BLaER1 (cell line): Measurements from ENCODE around the gene WNT2.
"Not testable (repeated sequence)": the region's sequence is repeated elsewhere in the genome, so short reads cannot be mapped to it uniquely, and the experiment has no call there.

Experiments
- H3K27ac ChIP-seq: shearing (Covaris generic); formaldehyde crosslinking; 2 replicates; pipeline ENCODE4 v1.8.1; 2022
- H3K27me3 ChIP-seq: shearing (Covaris generic); formaldehyde crosslinking; 2 replicates; pipeline ENCODE4 v1.8.1; 2022
- H3K36me3 ChIP-seq: shearing (Covaris generic); formaldehyde crosslinking; 2 replicates; pipeline ENCODE4 v1.8.1; 2022
- H3K4me1 ChIP-seq: shearing (Covaris generic); formaldehyde crosslinking; 2 replicates; pipeline ENCODE4 v1.8.1; 2022
- H3K4me2 ChIP-seq: shearing (Covaris generic); formaldehyde crosslinking; 2 replicates; pipeline ENCODE4 v1.8.1; 2022
- H3K4me3 ChIP-seq: shearing (Covaris generic); formaldehyde crosslinking; 2 replicates; pipeline ENCODE4 v1.8.1; 2022
- H3K9ac ChIP-seq: shearing (Covaris generic); formaldehyde crosslinking; 2 replicates; pipeline ENCODE4 v1.8.1; 2022
- H3K9me3 ChIP-seq: shearing (Covaris generic); formaldehyde crosslinking; 2 replicates; pipeline ENCODE4 v1.8.1; 2022
- H4K20me1 ChIP-seq: shearing (Covaris generic); formaldehyde crosslinking; 2 replicates; pipeline ENCODE4 v1.8.1; 2022
- Cebpa-rat ChIP-seq: shearing (Covaris generic); IDR thresholded peaks from 2 replicates; pipeline ENCODE4 v1.8.1; 2022

The WNT2 gene

DNA sequence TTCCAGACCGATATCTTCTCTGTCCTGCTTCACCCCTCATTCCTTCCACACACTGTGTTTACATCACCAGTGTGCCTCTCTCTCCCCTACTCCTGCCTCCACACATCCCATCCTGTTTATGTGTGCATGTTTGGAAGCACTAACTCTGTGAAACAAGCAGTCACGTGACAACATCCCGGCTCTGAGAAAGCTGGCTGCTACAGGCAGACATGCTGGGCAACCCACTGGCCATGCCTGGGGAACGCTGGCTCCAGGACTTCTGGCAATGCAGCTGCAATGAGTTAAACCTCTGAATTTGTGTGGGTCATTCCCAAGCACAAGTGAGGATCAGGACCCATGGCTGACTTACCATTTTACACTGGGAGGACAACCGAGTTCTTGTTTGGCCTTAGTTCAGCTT is 74.0 kb downstream of the WNT2 start:
- Histone ChIP-seq H4K20me1 (no peaks in the 10 kb centered on the region), H3K9me3 (peaks cover 8% of the 10 kb centered on the region; the same call in 1 of the 2 replicates), H3K4me1 (no peaks in the 10 kb centered on the region), H3K9ac (no peak overlapping the region), H3K4me2 (no peak overlapping the region), H3K4me3 (no peak overlapping the region), H3K36me3 (no peaks in the 10 kb centered on the region), H3K27me3 (no peaks in the 10 kb centered on the region), H3K27ac (no peak overlapping the region)
- no peak for TF ChIP-seq Cebpa-rat

DNA sequence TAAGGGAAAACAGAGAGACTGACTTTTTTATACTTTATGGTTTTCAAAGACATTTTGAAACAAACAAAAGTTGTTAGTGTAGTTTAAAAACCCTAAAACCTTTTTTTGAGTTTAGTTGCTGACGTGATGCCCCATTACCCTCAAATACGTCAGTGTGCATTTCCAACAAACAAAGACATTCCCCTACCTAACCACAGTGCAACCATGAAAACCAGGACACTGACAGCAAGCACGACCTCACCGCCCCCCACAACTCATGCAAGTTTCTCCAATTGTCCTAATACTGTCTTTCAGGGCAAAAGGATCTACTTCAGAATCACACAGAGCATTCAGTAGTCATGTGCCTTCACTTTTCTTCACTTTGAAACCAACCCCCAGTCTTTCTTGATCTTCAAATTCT is 75.0 kb downstream of the WNT2 start:
- Histone ChIP-seq H3K4me3 (no peak overlapping the region), H3K4me2 (no peak overlapping the region), H3K9me3 (peaks cover 8% of the 10 kb centered on the region; the same call in 1 of the 2 replicates), H4K20me1 (no peaks in the 10 kb centered on the region), H3K27me3 (no peaks in the 10 kb centered on the region), H3K36me3 (no peaks in the 10 kb centered on the region), H3K9ac (no peak overlapping the region), H3K27ac (no peak overlapping the region), H3K4me1 (no peaks in the 10 kb centered on the region)
- TF ChIP-seq Cebpa-rat = no peak

DNA sequence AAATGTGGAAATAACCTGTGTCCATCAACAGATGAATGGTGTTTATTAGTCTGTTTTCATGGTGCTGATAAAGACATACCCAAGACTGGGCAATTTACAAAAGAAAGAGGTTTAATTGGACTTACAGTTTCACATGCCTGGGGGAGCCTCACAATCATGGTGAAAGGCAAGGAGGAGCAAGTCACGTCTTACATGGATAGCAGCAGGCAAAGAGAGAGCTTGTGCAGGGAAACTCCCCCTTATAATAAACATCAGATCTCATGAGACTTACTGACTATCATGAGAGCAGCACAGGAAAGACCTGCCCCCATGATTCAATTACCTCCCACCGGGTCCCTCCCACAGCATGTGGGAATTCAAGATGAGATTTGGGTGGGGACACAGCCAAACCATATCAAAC is 77.2 kb downstream of the WNT2 start:
- H4K20me1 ChIP-seq, H3K36me3 ChIP-seq, H3K27ac ChIP-seq, H3K9me3 ChIP-seq, H3K4me1 ChIP-seq, H3K9ac ChIP-seq, H3K27me3 ChIP-seq, H3K4me3 ChIP-seq, H3K4me2 ChIP-seq: not testable (repeated sequence)

DNA sequence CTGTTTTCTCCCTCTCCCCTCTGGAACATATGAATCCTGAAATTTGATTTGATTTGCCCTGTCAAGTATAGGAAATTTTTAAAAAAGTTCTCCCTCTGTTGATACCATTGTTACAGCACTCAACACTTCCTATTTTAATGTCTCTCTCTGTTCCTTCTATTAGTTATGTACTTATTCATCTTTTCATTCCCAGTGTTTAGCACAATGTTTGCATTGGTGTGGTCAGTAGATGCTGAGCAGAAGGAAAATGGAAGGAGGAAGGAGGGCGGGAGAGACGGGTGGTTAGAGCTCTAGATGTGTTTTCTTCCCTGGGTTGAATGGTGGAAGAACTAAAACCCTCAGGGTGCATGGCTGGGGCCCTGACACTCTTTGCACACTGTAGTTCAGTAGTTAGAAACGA is 79.5 kb downstream of the WNT2 start:
- peaks cover 8% of the 10 kb centered on the region; the same call in 1 of the 2 replicates for H3K9me3 ChIP-seq
- H3K4me3 ChIP-seq = no peak overlapping the region
- H3K4me1 ChIP-seq = no peaks in the 10 kb centered on the region
- H4K20me1 ChIP-seq = no peaks in the 10 kb centered on the region
- no peak overlapping the region for H3K9ac ChIP-seq
- no peak for TF ChIP-seq Cebpa-rat
- H3K27ac ChIP-seq = no peak overlapping the region
- H3K27me3 ChIP-seq = no peaks in the 10 kb centered on the region
- no peak overlapping the region for H3K4me2 ChIP-seq
- H3K36me3 ChIP-seq = no peaks in the 10 kb centered on the region

DNA sequence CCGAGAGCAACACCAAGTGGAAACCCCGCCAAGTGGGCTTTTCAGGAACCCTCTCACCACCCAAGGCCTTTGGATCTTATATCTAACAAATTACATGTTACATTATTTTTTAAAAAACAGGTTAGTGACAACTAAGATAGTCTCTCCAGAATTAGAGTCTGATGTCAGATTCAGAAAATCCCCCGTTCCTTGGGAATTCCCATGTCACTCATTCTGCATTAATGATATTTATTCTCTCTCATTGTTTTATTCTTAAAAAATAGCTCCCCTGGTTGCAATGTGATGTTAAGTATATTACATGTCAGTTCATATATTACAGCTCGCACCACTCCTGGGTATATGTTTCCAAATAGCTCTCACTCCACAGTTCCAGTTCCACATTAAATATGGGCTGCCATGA is 81.8 kb downstream of the WNT2 start:
- no peaks in the 10 kb centered on the region for H3K27me3 ChIP-seq

DNA sequence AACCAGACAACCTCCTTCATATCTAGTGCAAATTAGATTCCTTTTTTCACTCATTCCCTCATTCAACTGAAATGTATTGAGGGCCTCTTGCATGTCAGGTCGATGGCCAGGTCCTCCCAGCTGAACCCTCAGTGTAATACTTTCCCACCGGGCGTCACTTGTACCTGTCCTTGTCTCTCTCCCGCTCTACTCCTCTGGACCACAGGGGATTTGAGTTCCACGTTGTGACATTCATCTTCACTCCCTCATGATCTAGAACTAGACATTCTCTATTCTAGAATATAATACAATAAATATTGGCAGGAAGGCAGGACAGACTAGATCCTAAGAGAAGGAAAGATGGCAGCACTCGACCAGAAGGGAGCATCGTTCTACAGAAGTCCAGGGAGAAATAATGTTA is 83.9 kb downstream of the WNT2 start:
- Histone ChIP-seq H3K4me1 (no peaks in the 10 kb centered on the region), H3K27ac (no peak overlapping the region), H3K9ac (no peak overlapping the region), H3K9me3 (no peaks in the 10 kb centered on the region), H4K20me1 (no peaks in the 10 kb centered on the region), H3K27me3 (no peaks in the 10 kb centered on the region), H3K4me3 (no peak overlapping the region), H3K4me2 (no peak overlapping the region), H3K36me3 (no peaks in the 10 kb centered on the region)
- TF ChIP-seq Cebpa-rat = no peak

More for the DNA sequence above, 81.8 kb downstream of the WNT2 start:
- Histone ChIP-seq H3K4me3 (no peak overlapping the region), H3K36me3 (no peaks in the 10 kb centered on the region), H3K9me3 (peaks cover 8% of the 10 kb centered on the region; the same call in 1 of the 2 replicates), H4K20me1 (no peaks in the 10 kb centered on the region), H3K9ac (no peak overlapping the region), H3K4me1 (no peaks in the 10 kb centered on the region), H3K27ac (no peak overlapping the region), H3K4me2 (no peak overlapping the region)
- no peak for TF ChIP-seq Cebpa-rat

DNA sequence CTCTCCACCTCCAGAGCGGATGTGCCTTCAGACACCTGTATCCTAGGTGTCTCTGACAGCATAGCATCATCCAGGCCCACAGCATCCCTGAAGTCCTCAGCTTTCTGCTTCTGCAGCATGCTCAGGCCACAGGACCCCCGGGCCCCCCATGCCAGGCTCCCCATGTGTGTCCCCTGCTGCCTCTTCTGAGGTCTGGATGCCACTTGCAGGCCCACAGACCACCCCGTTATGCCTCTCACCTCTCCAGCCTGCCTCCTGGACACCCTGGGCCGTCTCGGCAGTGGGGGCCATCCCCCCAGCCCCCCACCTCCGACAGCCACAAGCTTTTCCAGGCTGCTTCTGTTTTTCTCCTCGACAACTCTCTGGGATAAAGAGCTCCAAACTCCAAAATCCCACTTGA is 84.4 kb downstream of the WNT2 start:
- H3K4me3 ChIP-seq = no peak overlapping the region
- H3K27me3 ChIP-seq = no peaks in the 10 kb centered on the region
- no peaks in the 10 kb centered on the region for H3K36me3 ChIP-seq
- no peak overlapping the region for H3K4me2 ChIP-seq
- no peaks in the 10 kb centered on the region for H3K4me1 ChIP-seq
- H4K20me1 ChIP-seq = no peaks in the 10 kb centered on the region
- no peaks in the 10 kb centered on the region for H3K9me3 ChIP-seq
- no peak for TF ChIP-seq Cebpa-rat
- no peak overlapping the region for H3K9ac ChIP-seq
- no peak overlapping the region for H3K27ac ChIP-seq

DNA sequence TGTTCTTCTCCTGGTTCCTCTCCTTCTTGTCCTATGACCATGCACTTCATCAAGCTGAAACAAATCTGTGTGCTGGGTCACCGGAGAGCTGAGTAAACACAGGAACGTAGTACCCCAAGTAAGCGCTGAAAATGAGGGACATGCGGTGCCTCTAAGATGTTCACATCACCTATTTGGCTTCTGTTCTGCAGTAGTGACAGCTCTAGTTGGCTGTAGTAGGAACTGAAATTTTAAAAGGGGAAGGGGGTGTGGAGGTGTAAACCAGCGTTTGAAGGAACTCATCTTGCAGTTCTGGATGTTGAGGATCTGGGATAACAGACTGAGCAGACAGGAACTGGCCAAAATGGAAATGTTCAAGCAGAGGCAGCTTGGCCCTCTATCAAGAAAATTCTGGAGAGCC is 85.2 kb downstream of the WNT2 start:
- H3K4me2 ChIP-seq = no peak overlapping the region
- H3K27me3 ChIP-seq = no peaks in the 10 kb centered on the region
- H3K9me3 ChIP-seq = no peaks in the 10 kb centered on the region
- H3K9ac ChIP-seq = no peak overlapping the region
- no peak for TF ChIP-seq Cebpa-rat
- no peak overlapping the region for H3K27ac ChIP-seq
- H3K4me3 ChIP-seq = no peak overlapping the region
- H4K20me1 ChIP-seq = no peaks in the 10 kb centered on the region
- no peaks in the 10 kb centered on the region for H3K36me3 ChIP-seq
- no peaks in the 10 kb centered on the region for H3K4me1 ChIP-seq

DNA sequence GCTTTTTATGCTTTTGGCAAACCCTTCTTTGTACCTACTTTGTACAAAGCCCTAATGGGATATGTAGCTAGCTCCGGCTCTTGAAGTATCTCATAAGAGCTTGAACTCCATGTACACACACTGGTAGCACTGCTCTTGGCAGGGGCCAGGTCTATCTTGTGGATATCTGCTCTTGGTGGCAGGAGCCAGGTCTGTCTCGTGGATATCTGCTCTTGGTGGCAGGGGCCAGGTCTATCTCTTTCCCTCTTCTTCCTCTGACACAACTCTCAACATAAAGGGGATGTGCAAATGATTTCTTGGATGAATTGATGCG is 91.9 kb downstream of the WNT2 start:
- Histone ChIP-seq H3K4me3 (no peak overlapping the region), H3K27me3 (no peaks in the 10 kb centered on the region), H4K20me1 (no peaks in the 10 kb centered on the region), H3K4me2 (no peak overlapping the region), H3K9ac (no peak overlapping the region), H3K4me1 (no peaks in the 10 kb centered on the region), H3K27ac (no peak overlapping the region), H3K9me3 (no peaks in the 10 kb centered on the region), H3K36me3 (no peaks in the 10 kb centered on the region)
- TF ChIP-seq Cebpa-rat = no peak

DNA sequence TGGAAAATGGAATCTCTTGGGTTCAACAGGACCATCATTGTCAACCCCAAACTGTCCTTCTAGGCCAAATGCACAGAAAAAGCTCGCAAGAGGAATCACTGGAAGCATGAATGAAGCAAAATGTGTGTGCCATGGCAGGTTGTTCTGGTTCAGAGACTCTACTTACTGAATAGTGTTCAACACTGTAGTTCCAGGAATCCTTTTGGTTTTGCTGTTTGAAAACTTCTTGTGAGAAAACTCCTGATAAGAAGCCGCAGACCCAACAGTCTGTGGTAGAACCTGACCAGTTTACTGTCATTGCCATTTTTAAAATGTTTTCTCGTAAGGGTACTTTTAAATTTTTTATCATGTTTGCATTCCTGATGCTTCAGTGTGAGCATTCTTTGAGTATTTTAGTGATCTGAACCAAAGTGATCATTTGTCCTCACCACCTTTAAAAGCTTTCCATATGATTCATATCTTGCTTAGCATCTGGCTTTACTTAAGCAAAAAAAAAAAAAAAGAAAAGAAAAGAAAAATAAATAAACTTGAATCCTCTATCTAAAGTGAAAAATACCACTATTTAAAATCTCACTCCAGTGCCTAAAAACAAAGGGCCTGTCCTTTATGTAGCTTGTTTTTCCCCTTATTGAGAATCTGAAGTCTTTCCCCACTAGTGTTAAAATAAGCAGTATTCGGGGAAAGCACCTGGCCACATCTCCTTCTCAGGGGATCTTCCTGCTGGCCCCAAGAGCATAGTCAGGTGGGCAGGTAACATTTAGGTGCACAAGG is 92.4 kb downstream of the WNT2 start:
- Histone ChIP-seq H3K27me3 (no peaks in the 10 kb centered on the region), H3K4me1 (no peaks in the 10 kb centered on the region), H4K20me1 (no peaks in the 10 kb centered on the region), H3K9ac (no peak overlapping the region), H3K4me3 (no peak overlapping the region), H3K36me3 (no peaks in the 10 kb centered on the region), H3K4me2 (no peak overlapping the region), H3K27ac (no peak overlapping the region), H3K9me3 (no peaks in the 10 kb centered on the region)
- TF ChIP-seq Cebpa-rat = no peak

DNA sequence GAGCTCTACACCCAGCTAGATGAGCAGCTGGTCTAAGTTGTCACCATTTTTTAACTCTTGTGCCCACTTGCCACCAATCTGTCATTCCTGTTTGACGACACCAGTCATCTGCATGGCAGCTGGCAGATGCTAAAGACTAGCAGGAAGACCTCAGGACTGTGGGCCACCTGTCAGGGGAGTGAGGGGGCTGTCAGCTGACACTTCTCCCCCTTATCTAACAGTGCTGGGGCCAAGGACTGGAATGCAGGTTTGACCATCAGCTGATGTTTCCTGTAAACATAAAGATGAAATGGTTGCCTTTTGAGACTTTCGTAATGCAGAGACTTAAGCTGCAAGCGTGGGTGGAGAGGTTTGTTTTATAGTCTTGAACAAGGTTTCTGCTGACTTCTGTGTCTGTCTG is 93.5 kb downstream of the WNT2 start:
- Histone ChIP-seq H3K4me1 (no peaks in the 10 kb centered on the region), H3K36me3 (no peaks in the 10 kb centered on the region), H3K4me2 (no peak overlapping the region), H4K20me1 (no peaks in the 10 kb centered on the region), H3K9ac (no peak overlapping the region), H3K4me3 (no peak overlapping the region), H3K27me3 (no peaks in the 10 kb centered on the region), H3K27ac (no peak overlapping the region), H3K9me3 (no peaks in the 10 kb centered on the region)
- no peak for TF ChIP-seq Cebpa-rat
